Neuronal stem cell (in vitro differentiated cells): Measurements from ENCODE around the gene DNAJA1.
A peak's percentile ranks its signal among the peaks of the same experiment; 100 is the strongest.

Experiments
- DNase-seq: peaks from one replicate; pipeline ENCODE4 v3.0.0-alpha.2; 2013; ENCODE audit warnings: low spot score
- H2AFZ ChIP-seq: one replicate; pipeline ENCODE4 v1.6.1; 2013; ENCODE audit warnings: mild to moderate bottlenecking, low read length, inconsistent platforms
- H2AK5ac ChIP-seq: 2 replicates; pipeline ENCODE4 v1.6.1; 2013; ENCODE audit warnings: low read depth, mild to moderate bottlenecking, inconsistent platforms, low read length, moderate library complexity, mixed read lengths
- H2BK120ac ChIP-seq: 2 replicates; pipeline ENCODE4 v1.6.1; 2013; ENCODE audit warnings: low read depth, mild to moderate bottlenecking, inconsistent platforms, low read length, moderate library complexity, mixed read lengths
- H2BK12ac ChIP-seq: one replicate; pipeline ENCODE4 v1.6.1; 2013; ENCODE audit warnings: low read length, inconsistent platforms
- H2BK15ac ChIP-seq: 2 replicates; pipeline ENCODE4 v1.6.1; 2013; ENCODE audit warnings: mild to moderate bottlenecking, low read length, inconsistent platforms, mixed read lengths
- H2BK5ac ChIP-seq: one replicate; pipeline ENCODE4 v1.6.1; 2013; ENCODE audit warnings: inconsistent platforms, mild to moderate bottlenecking, low read length, moderate library complexity
- H3K14ac ChIP-seq: one replicate; pipeline ENCODE4 v1.6.1; 2013; ENCODE audit warnings: low read length, inconsistent platforms
- H3K18ac ChIP-seq: 2 replicates; pipeline ENCODE4 v1.6.1; 2013; ENCODE audit warnings: low read length, inconsistent platforms
- H3K23ac ChIP-seq: 2 replicates; pipeline ENCODE4 v1.6.1; 2013; ENCODE audit warnings: low read depth, mild to moderate bottlenecking, mixed read lengths, low read length, inconsistent platforms; ENCODE audit not compliant: poor library complexity
- H3K27ac ChIP-seq: replicated peaks from 3 replicates; pipeline ENCODE4 v1.5.1; 2013; ENCODE audit warnings: low read length, inconsistent platforms
- H3K27me3 ChIP-seq, 3 experiments: 2 replicates each; pipeline ENCODE4 v1.6.1; 2013; ENCODE audit warnings: low read length in 3 of 3, mild to moderate bottlenecking in 2 of 3, inconsistent platforms in 1 of 3, low read depth in 1 of 3, mixed read lengths in 1 of 3, moderate library complexity in 1 of 3; ENCODE audit not compliant: control insufficient read depth in 3 of 3, insufficient read depth in 3 of 3
- H3K36me3 ChIP-seq, 2 donors: replicated peaks in 1 of 2; 2 replicates each; pipeline ENCODE4 v1.6.1; 2013; ENCODE audit warnings: low read length in 2 of 2; ENCODE audit not compliant: control insufficient read depth in 2 of 2, insufficient read depth in 2 of 2
- H3K4ac ChIP-seq: 2 replicates; pipeline ENCODE4 v1.6.1; 2013; ENCODE audit warnings: inconsistent platforms, mild to moderate bottlenecking, low read length, moderate library complexity
- H3K4me1 ChIP-seq, 2 donors: 1 replicate in 1 of 2; 2 replicates in 1 of 2; pipeline ENCODE4 v1.6.1; 2013; ENCODE audit warnings: low read length in 2 of 2, low read depth in 1 of 2; ENCODE audit not compliant: control insufficient read depth in 2 of 2, insufficient read depth in 1 of 2
- H3K4me2 ChIP-seq: one replicate; pipeline ENCODE4 v1.6.1; 2013; ENCODE audit warnings: mild to moderate bottlenecking, low read length, inconsistent platforms; ENCODE audit not compliant: insufficient read depth, poor library complexity, severe bottlenecking
- H3K4me3 ChIP-seq, 2 donors: 2 replicates each; pipeline ENCODE4 v1.5.1; 2013; ENCODE audit warnings: low read length in 2 of 2, mild to moderate bottlenecking in 2 of 2, inconsistent platforms in 1 of 2, moderate library complexity in 1 of 2
- H3K79me1 ChIP-seq: one replicate; pipeline ENCODE4 v1.6.1; 2013; ENCODE audit warnings: low read depth, mild to moderate bottlenecking, inconsistent platforms, low read length, moderate library complexity
- H3K9ac ChIP-seq: one replicate; pipeline ENCODE4 v1.6.1; 2013; ENCODE audit warnings: mild to moderate bottlenecking, low read depth, low read length, inconsistent platforms; ENCODE audit not compliant: poor library complexity
- H3K9me3 ChIP-seq, 2 donors: replicated peaks in 1 of 2; 2 replicates each; pipeline versions ENCODE3 to v1.6.1; 2013; ENCODE audit warnings: low read length in 2 of 2, mild to moderate bottlenecking in 2 of 2, inconsistent platforms in 1 of 2, low read depth in 1 of 2, mixed read lengths in 1 of 2, moderate library complexity in 1 of 2; ENCODE audit not compliant: control insufficient read depth in 2 of 2, insufficient read depth in 1 of 2
- H4K8ac ChIP-seq: one replicate; pipeline ENCODE4 v1.6.1; 2013; ENCODE audit warnings: low read depth, mild to moderate bottlenecking, inconsistent platforms, low read length, moderate library complexity
- H4K91ac ChIP-seq: one replicate; pipeline ENCODE4 v1.6.1; 2013; ENCODE audit warnings: low read length, low read depth, mild to moderate bottlenecking, inconsistent platforms; ENCODE audit not compliant: poor library complexity
- WGBS, 2 donors: extraction: QIAGEN DNeasy Blood & Tissue Kit; methylation state at CpG; one replicate each; pipeline ENCODE4 v1.1.7; 2013; ENCODE audit warnings: missing lambda C conversion rate in 2 of 2, mixed read lengths in 1 of 2; ENCODE audit not compliant: insufficient read length in 2 of 2, insufficient replicate concordance in 1 of 2; ENCODE audit errors: extremely low coverage in 2 of 2; 5-methylcytosine and 5-hydroxymethylcytosine counted together

The DNAJA1 gene

DNA sequence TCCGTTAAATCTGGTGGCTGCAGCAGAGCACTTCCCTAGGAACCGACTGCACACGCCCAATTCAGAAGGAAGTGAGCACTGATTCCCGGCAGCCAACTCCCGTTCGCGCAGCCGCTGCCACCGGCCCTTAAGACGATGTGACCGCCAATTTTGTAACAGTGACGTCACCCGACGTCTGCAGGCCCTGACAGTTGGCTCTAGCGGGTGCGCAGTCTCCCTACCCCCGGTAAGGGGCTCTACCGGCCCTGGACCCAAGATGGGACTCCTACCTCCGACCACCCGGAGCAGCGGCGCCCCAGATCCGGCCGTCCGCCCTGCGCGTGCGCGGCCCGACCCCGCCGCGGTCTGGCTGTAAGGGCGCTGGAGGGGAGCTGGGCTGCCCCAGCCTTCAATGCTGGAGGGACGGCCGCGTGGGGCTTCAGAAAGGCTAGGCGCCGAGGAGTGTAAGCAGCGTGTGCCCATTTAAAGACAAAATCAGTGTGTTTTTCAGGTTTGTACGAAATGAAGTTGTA lies 19.1 kb downstream of the DNAJA1 start:
- Histone ChIP-seq H3K23ac (no peak overlapping the region), H4K91ac (no peak overlapping the region), H3K14ac (no peak overlapping the region), H3K4ac (no peak overlapping the region), H2AK5ac (no peak overlapping the region), H3K18ac (no peak overlapping the region), H3K27me3 (no peaks in the 10 kb centered on the region), H2BK120ac (no peak overlapping the region), H2AFZ (no peak overlapping the region), H3K4me3 (peak overlapping the region in 1 of 2 donors; percentile 86), H4K8ac (no peak overlapping the region), H3K36me3 (peaks cover 7 to 78% of the 10 kb centered on the region in 2 donors), H3K79me1 (no peaks in the 10 kb centered on the region), H3K27ac (peak overlapping the region; percentile 57), H3K9me3 (no peaks in the 10 kb centered on the region), H2BK15ac (no peak overlapping the region), H3K4me1 (no peaks in the 10 kb centered on the region), H2BK12ac (no peak overlapping the region), H3K9ac (peak overlapping the region; percentile 18), H2BK5ac (no peak overlapping the region), H3K4me2 (peak overlapping the region; percentile 75)
- DNase-seq, result peak; percentile 72
- no CpG with 5 or more reads among the region's 41 CpGs for WGBS, 2 donors

DNA sequence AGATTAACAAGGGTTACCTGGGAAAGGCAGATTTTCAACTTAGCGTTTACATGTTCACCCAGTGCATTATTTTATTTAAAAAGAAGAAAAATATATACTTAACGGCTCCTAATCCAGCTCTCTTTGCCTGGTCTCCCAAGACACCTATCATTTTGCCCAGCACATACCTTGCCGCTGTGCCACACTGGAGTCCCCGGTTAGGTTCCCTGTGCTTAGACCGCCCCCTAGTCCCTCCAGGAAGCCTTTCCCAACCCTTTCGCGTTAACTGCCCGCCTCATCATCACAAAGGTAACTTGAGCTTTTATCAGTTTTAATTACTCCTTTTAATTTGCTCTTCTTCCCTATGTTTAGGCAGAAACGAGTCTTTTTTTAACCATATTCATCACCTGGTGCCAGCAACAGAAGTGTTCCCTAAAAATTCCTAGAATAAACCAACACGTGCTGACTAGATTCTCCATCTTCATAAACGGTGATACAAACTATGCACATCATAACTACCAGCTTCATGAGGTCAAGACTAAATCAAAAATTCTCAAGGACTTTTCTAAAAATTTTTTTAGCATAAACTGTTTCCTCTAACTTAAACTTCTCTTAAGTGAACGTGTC lies 19.7 kb downstream of the DNAJA1 start:
- peak overlapping the region in 1 of 2 donors; percentile 86 for H3K4me3 ChIP-seq
- H2BK5ac ChIP-seq, result no peak overlapping the region
- no peak overlapping the region for H3K23ac ChIP-seq
- H3K9me3 ChIP-seq, result no peaks in the 10 kb centered on the region
- peak overlapping the region; percentile 75 for H3K4me2 ChIP-seq
- no peaks in the 10 kb centered on the region for H3K79me1 ChIP-seq
- no peak overlapping the region for H2AFZ ChIP-seq
- no CpG with 5 or more reads among the region's 12 CpGs for WGBS, 2 donors
- H3K14ac ChIP-seq, result no peak overlapping the region
- H2BK120ac ChIP-seq, result no peak overlapping the region
- H3K36me3 ChIP-seq, result peaks cover 9 to 78% of the 10 kb centered on the region in 2 donors
- no peak overlapping the region for H3K9ac ChIP-seq
- no peaks in the 10 kb centered on the region for H3K27me3 ChIP-seq
- H3K4ac ChIP-seq, result no peak overlapping the region
- no peak overlapping the region for H4K8ac ChIP-seq
- no peak overlapping the region for H2AK5ac ChIP-seq
- H3K18ac ChIP-seq, result no peak overlapping the region
- no peak overlapping the region for H4K91ac ChIP-seq
- peak; percentile 3 for DNase-seq
- no peak overlapping the region for H2BK15ac ChIP-seq
- no peaks in the 10 kb centered on the region for H3K4me1 ChIP-seq
- H2BK12ac ChIP-seq, result no peak overlapping the region
- peak overlapping the region; percentile 57 for H3K27ac ChIP-seq

DNA sequence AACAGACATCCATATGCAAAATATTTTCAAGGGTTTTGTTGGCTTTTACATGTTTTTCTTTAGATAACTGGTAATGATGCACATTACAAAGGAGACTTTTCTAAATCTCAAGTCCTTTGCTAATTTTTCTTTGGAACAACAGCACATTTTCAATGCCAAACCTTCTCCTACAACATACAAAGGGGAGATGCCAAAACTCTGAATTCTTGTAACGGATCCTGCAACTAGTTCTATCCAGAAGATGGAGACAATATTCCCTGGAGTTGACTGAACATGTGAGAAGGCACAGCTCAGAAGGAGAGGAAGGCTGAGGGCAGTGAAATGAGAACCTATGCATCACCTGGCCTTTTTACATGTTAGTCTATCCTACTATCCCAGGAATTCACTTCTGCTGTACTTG lies 21.0 kb downstream of the DNAJA1 start:
- DNase-seq, result no peak
- Histone ChIP-seq H4K8ac (no peak overlapping the region), H2BK12ac (no peak overlapping the region), H3K36me3 (peaks cover 9 to 74% of the 10 kb centered on the region in 2 donors), H2AK5ac (no peak overlapping the region), H4K91ac (no peak overlapping the region), H3K14ac (no peak overlapping the region), H3K27ac (no peak overlapping the region), H3K4me2 (no peak overlapping the region), H3K4me3 (no peak overlapping the region), H3K23ac (no peak overlapping the region), H3K18ac (no peak overlapping the region), H3K9me3 (no peaks in the 10 kb centered on the region), H2AFZ (no peak overlapping the region), H3K27me3 (no peaks in the 10 kb centered on the region), H3K4ac (no peak overlapping the region), H2BK5ac (no peak overlapping the region), H3K9ac (no peak overlapping the region), H2BK120ac (no peak overlapping the region), H2BK15ac (no peak overlapping the region), H3K4me1 (no peaks in the 10 kb centered on the region), H3K79me1 (no peaks in the 10 kb centered on the region)
- WGBS, 2 donors, result no CpG with 5 or more reads among the region's 1 CpG

DNA sequence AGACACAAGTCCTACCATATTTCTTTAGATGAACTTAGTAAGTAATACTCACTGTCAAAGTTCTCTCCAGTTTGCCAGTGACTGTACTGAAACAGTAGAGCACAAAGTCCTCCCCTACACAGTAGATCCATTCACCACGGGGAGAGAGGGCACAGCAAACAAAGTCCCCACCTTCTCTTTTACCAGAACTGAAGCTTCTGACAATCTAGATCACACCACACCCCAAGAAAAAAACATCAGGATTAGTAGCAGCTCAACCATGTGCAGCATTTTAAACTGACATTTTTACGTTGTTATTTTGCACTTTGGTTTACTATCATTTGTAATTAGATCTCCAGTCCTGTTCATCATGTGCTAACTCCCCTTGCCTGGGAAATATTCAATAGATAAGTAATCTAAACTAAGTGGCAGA lies 23.0 kb downstream of the DNAJA1 start:
- Histone ChIP-seq H2BK12ac (no peak overlapping the region), H3K9me3 (no peaks in the 10 kb centered on the region), H3K14ac (no peak overlapping the region), H3K36me3 (peaks cover 11 to 90% of the 10 kb centered on the region in 2 donors), H3K23ac (no peak overlapping the region), H3K4me2 (no peak overlapping the region), H2BK5ac (no peak overlapping the region), H2BK15ac (no peak overlapping the region), H4K8ac (no peak overlapping the region), H3K18ac (no peak overlapping the region), H3K27ac (no peak overlapping the region), H3K79me1 (no peaks in the 10 kb centered on the region), H4K91ac (no peak overlapping the region), H3K27me3 (no peaks in the 10 kb centered on the region), H2AK5ac (no peak overlapping the region), H3K4me3 (no peak overlapping the region), H3K4ac (no peak overlapping the region), H3K4me1 (no peaks in the 10 kb centered on the region), H2AFZ (no peak overlapping the region), H2BK120ac (no peak overlapping the region), H3K9ac (no peak overlapping the region)
- no CpG with 5 or more reads among the region's 2 CpGs for WGBS, 2 donors
- no peak for DNase-seq
